Measurements from ENCODE around the gene MIOS.

Gene MIOS

GRCh38 chr7:7566651-7567611 is at the start of gene MIOS:
MIOS (plus strand) TSS chr7:7566884; CDS start chr7:7572476, 5,592 bp downstream.
- in situ Hi-C loops (cut with MboI; ENCODE audit: low sequenced_read_pairs), result no loop called here

DNA sequence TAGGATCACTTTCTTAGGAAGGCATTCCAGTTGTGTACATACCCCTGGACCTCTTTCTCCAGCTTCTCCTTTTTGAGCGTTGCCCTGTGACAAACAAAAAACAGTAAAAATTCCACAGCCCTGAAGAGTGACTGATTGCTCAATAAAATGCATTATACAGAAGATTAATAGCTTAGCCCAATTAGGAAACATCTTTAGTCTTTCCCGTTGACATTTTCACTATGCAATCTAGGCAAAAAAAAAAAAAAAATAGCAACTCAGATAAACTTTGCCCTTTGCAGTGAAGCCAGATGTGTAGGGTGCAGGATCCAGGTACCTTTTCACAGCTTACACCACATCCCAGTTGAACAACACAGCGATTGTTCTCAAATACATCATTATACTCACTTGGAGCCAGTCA is 48.9 kb upstream of the MIOS start:
- in situ Hi-C loops (cut with MboI; ENCODE audit: low sequenced_read_pairs), result no loop called here

- in situ Hi-C loops (cut with MboI; ENCODE audit: low sequenced_read_pairs), result no loop called here
These were observed 47.6 kb upstream of the MIOS start for GRCh38 chr7:7519056-7519455.

GRCh38 chr7:7519528-7519927 is 47.2 kb upstream of the MIOS start:
- in situ Hi-C loops (cut with MboI; ENCODE audit: low sequenced_read_pairs), result no loop called here

DNA sequence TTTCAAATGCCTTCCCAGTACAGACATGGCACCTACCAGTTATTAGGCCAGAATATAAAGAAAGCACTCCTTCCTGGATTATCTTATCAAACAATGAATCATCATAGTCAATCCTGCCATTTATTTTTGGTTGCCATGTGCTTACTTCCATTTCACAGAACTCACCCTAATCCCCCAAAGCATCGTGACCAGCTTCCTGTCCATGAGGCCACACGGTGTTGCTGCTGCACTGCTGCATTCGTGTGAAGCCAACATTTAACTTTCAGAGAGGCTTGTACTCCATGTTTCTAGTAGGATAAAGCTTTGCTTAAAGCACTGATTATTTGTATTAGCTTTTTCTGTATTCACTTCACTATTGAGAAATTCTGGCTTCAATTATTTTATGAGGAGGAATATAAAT is 45.4 kb upstream of the MIOS start:
- in situ Hi-C loops (cut with MboI; ENCODE audit: low sequenced_read_pairs), result no loop called here

DNA sequence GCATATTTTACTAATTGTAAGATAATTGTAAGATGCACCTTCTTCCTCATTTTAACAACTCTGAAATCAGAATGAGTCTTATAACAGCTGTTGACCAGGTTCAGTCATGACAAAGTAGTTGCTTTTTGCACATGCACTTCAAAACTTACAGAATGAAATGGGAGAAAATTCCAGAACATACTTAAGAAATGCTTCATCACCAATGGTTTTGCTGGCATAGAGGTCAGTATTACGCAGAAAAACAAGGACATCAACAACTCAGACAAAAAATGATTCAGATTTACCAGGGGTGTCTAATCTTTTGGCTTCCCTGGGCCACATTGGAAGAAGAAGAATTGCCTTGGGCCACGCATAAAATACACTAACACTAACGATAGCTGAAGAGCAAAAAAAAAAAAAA is 44.3 kb upstream of the MIOS start:
- in situ Hi-C loops (cut with MboI; ENCODE audit: low sequenced_read_pairs), result no loop called here

DNA sequence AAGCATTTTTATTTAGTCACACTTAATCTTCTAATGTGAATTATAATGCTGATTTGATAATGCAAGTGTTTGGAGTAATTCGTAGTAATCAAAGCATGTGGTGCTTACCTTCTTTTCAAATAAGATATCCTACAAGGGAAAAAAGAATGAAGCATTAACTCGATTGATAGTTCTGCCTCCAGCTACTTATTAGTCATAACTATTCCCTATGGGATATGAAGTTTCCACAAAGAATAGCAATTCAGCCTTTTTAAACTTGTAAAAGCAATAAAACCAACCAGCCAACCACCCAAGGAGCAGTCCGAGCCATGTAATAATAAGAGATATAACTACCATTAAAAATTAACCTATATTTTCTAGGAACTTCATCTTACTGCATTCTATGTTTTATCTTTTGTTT is 42.6 kb upstream of the MIOS start:
- in situ Hi-C loops (cut with MboI; ENCODE audit: low sequenced_read_pairs), result no loop called here

- in situ Hi-C loops (cut with MboI; ENCODE audit: low sequenced_read_pairs), result loop anchor here (25.0 kb wide), 1 partner anchor 564 kb away; no protein-coding TSS in a partner anchor
These were observed 40.7 kb upstream of the MIOS start for GRCh38 chr7:7526006-7526405.

DNA sequence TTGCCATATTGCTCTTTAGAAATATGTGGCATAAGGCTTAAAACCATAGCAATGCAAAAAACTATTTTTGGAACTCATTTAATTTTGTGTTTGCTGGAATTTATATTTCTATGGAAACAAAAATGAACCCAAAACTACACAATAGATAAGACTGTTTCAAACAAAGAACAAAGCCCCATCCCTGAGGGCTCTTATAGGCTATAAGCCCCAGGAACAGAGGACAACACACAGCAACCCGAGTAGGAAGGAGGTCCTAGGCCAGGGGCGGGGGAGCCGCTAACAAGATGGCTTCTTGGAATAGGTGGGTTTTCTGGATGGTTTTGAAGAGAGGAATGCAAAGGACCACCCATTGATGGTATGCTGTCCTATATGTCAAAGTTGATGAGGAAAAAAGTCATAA is 39.6 kb upstream of the MIOS start:
- in situ Hi-C loops (cut with MboI; ENCODE audit: low sequenced_read_pairs), result loop anchor here (25.0 kb wide), 1 partner anchor 565 kb away; no protein-coding TSS in a partner anchor

DNA sequence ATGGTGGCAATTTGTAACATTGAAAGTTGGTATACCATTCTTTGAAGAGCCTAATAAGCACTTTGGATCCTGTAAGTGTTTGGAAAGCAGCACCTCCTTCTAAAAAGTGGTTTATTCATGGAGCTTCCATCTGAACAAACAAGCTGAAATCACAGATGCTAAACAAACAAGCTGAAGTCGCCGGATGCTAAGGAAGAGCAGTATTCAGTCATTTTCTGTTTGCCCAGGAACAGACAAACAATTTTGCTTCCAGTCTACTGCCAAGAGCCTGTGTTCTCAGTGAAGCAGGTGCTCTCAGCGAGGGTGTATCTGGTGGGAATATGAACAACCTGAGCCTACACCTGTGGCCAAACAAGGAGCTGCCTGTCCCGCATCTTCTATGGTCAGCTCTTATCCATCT is 37.4 kb upstream of the MIOS start:
- in situ Hi-C loops (cut with MboI; ENCODE audit: low sequenced_read_pairs), result loop anchor here (25.0 kb wide), 1 partner anchor 567 kb away; no protein-coding TSS in a partner anchor

- in situ Hi-C loops (cut with MboI; ENCODE audit: low sequenced_read_pairs), result loop anchor here (10.0 to 25.0 kb wide), 2 partner anchors 429 to 572 kb away; no protein-coding TSS in a partner anchor
These were observed 32.8 kb upstream of the MIOS start for GRCh38 chr7:7533831-7534430.

DNA sequence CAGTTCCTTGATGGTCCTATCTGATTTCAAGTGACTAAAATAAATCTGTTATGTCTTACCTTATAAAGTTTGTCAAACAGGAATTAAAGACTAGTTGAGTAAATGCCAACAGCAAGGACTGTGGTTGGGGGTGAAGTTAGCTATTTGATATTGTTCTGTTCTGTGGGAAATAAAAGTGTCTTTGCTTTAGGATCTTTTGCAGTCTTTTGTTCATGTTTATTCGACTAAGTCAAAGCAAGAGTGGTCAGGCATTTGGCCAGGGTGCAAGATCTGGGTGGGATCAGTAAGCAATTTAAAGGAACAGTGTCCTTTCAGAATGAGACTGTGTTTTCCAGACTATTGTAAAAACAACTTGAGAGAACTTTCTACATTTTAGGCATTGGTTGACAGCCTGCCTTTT is 31.0 kb upstream of the MIOS start, which contains the start of gene COL28A1:
Gene COL28A1 (minus strand): TSS at position 183 of the 400 bp plus-strand sequence. CDS start 2,998 bp downstream, outside the sequence.
- in situ Hi-C loops (cut with MboI; ENCODE audit: low sequenced_read_pairs), result loop anchor here (10.0 to 25.0 kb wide), 2 partner anchors 431 to 573 kb away; no protein-coding TSS in a partner anchor

GRCh38 chr7:7536396-7537019 is 30.2 kb upstream of the MIOS start:
- in situ Hi-C loops (cut with MboI; ENCODE audit: low sequenced_read_pairs), result loop anchor here (10.0 to 25.0 kb wide), 2 partner anchors 432 to 574 kb away; no protein-coding TSS in a partner anchor

DNA sequence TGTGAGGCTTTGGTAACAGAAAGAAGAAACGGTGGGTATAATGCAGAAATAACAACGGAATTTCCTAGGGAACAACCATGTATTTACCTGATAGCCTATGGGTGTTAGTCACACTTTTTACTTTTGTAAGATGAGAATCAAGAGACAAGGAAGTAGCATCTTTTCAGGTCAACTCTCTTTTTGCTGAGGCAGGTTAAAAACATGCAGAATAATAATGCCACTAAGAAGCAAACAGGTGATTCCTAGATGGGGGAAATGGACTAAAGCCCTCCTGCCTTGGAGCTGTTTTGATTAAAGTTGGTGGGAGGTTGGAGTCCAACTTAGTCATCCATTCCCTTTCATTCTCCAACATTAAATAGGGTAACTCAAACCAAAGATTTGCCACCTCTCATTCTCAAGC is 29.0 kb upstream of the MIOS start:
- in situ Hi-C loops (cut with MboI; ENCODE audit: low sequenced_read_pairs), result loop anchor here (10.0 to 25.0 kb wide), 2 partner anchors 433 to 575 kb away; no protein-coding TSS in a partner anchor

DNA sequence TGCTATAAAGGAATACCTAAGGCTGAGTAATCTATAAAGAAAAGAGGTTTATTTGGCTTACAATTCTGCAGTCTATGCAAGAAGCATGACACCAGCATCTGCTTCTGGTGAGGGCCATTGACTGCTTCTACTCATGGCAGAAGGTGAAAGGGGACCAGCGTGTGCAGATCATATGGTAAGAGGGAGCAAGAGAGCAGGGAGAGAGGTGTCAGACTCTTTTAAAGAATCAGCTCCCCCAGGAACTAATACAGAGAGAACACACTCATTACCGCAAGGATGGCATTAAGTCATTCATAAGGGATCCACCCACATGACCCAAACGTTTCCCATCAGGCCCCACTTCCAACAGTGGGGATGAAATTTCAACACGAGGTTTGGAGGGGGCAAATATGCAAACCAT is 27.5 kb upstream of the MIOS start:
- in situ Hi-C loops (cut with MboI; ENCODE audit: low sequenced_read_pairs), result loop anchor here (10.0 to 25.0 kb wide), 2 partner anchors 434 to 577 kb away; no protein-coding TSS in a partner anchor

DNA sequence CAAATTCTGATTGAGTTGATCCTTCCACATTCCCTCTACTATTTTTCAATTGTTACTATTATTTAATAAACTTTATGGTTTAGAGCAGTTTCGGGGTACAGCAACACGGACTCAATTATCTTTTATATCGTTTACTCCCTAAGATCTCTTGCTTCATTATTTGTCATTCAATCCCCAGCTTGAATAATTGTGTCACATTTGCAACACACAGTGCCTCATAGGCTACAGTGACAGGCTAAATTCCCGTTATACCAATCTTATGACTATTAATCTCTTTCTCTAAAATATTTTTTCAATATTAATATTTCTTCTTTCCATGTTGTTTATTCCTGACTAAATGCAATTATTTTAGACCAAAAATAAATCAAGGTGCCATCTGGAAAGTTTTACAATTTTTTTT is 27.0 kb upstream of the MIOS start:
- in situ Hi-C loops (cut with MboI; ENCODE audit: low sequenced_read_pairs), result loop anchor here (10.0 to 25.0 kb wide), 2 partner anchors 435 to 577 kb away; no protein-coding TSS in a partner anchor

DNA sequence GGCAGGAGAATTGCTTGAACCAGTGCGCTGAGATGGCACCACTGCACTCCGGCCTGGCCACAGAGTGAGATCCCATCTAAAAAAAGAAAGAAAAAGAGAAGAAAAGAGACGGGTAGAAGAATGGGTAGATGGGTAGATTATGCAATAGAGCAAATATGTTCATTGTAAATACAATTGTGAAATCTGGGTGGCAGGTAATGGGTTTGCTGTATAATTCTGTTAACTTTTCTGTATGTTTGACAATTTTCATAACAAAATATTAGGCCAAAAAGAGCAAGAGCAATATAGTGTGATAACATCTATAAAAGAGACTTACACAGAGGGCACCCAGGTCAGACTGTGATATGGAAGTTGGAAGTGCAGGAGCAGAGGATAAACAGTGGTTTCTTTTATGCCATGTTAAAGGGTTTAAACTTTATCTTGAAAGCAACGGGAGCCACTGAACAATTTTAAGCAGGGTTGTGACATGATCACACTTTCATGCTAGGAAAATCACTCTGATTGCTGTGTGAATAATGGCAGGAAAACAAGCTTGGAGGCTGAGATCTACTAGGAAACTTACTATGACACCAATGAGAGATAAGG is 24.3 kb upstream of the MIOS start:
- in situ Hi-C loops (cut with MboI; ENCODE audit: low sequenced_read_pairs), result loop anchor here (25.0 kb wide), 1 partner anchor 580 kb away; no protein-coding TSS in a partner anchor

DNA sequence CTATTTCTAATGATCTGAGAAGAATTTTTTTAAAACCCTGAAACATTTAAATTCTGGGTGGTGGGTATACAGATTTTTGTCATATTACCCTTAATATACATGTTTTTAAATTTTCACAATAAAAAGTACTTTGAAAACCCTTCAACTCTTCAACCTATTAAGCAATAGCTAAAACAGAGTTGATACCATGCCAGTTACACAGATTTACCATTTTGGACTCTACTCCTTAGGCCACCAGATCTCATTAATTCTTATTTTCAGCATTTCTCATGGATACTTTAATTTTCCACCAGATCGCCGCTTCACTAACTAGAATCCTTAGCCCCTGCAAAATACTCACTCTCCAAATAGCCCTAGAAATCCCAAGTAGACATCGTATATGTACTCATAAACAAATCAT is 18.3 kb upstream of the MIOS start:
- in situ Hi-C loops (cut with MboI; ENCODE audit: low sequenced_read_pairs), result loop anchor here (25.0 kb wide), 1 partner anchor 586 kb away; no protein-coding TSS in a partner anchor

- in situ Hi-C loops (cut with MboI; ENCODE audit: low sequenced_read_pairs), result no loop called here
These were observed 16.0 kb upstream of the MIOS start for GRCh38 chr7:7550663-7551062.

DNA sequence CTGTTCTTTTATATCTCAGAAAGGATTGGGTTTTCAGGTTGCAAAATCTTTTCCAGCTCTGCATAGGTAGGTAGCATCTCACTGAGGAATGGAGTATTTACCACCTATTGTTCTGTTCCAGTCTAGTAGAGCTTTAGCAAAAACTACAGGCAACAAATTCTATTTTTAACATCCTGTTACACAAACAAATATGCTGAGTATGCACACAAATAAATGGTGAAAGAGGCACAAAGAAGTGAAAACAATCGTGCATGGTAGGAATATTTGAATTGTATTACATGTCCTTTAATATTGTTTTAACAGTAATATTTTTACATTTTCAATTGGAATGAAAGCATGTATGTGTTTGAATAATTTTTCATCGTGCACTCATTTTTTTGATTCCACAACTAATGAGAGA is 14.5 kb upstream of the MIOS start:
- in situ Hi-C loops (cut with MboI; ENCODE audit: low sequenced_read_pairs), result no loop called here

Data from HL-60/S4 (cell line).